Inflammatory macrophage treated with lipopolysaccharide for 1 hour (primary cell): Measurements from ENCODE around the gene GOLGA5.
"Not testable (repeated sequence)": the region's sequence is repeated elsewhere in the genome, so short reads cannot be mapped to it uniquely, and the experiment has no call there.

Experiments used
- DNase-seq, 2 donors: peaks; one replicate each; pipeline ENCODE4 v3.0.0-alpha.2; 2020 to 2022

GOLGA5 gene

GRCh38 chr14:92832137-92832700 is 38.1 kb downstream of the GOLGA5 start:
- DNase-seq = no peak

DNA sequence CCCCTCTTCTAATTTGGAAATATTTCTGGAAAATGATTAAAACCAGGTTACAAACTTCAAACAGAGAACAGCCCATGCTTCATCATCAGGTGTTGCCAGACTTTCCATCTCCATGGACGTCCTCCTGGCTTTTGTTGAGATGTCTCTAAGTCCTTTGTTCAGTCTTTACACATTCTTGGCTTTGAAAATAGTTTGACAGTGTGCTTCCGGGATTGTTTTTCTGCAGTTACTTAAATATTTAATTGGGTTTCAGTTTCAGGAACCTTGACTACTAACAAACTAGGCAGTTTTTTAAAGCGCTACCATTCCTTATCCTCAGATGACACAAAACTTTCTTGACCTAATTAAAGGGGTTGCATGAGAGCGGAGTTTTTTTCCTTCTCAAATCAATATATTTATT is 47.8 kb downstream of the GOLGA5 start:
- no peak for DNase-seq

- DNase-seq = peak; percentile 38 to 70
Observed at GRCh38 chr14:92844204-92844603, 50.1 kb downstream of the GOLGA5 start.

DNA sequence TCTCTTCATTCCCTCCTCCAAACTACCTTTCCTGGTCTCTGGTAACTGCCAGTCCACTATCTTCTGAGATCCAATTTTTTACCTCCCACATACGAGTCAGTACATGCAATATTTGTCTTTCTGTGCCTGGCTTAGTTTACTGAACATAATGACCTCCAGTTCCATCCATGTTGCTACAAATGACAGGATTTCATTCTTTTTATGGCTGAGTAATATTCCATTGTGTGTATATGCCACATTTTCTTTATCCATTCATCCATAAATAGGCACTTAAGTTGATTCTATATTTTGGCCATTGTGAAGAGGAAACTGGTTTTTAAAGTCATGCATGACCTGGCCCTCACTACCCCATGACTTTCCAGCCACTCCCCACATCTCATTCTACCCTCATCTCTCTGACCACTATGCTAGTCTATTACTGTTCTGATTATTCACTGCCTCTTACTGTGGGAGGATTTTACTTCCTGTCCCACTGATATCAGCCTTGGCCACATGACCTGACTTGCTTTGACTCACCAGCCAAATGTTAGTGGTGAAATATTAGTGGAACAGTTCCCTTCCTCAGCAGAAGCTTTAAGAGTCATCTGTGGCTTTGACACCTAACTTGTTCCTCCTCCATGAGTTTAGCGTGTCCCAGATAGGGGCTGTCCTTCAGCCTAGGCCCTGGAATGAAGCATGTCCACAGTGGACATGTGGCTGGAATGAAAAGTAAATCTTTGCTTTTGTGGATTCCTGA is 52.2 kb downstream of the GOLGA5 start:
- peak; percentile 89 to 100 for DNase-seq

DNA sequence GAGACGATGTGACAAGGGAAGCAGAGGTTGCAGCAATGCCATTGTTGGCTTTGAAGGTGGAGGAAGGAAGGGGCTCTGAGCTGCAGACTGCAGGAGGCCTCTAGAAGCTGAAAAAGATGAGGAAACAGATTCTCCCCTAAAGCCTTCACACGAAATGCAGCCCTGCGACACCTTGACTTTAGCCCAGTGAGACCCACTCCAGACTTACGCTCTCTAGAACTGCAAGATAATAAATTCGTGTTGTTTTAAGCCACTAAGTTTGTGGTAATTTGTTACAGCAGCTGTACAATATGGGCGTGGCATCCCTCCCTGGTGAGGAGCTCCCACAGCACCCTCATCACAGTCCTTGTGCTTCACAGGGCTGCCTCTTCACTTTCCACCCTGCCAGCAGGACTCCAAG is 53.2 kb downstream of the GOLGA5 start:
- peak in 1 of 2 donors; percentile 14 for DNase-seq

DNA sequence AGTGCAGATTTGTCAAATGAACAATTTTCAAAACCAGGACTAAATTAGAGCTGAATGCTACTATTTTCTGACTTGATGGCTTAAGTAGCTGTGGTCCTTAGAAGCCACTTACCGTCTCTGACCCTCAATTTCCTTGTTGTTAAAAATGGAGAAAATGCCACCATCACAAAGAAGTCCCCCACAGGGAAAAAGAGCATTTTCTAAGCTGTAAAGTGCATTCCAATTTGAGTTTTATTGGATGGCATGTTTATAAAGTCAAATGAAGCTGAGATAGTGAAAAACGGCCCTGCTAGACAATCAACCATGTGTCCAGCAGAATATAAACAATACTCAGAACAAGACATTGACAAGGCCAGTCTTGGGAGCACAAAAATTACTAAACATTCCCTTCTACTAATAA is 53.6 kb downstream of the GOLGA5 start:
- no peak for DNase-seq

DNA sequence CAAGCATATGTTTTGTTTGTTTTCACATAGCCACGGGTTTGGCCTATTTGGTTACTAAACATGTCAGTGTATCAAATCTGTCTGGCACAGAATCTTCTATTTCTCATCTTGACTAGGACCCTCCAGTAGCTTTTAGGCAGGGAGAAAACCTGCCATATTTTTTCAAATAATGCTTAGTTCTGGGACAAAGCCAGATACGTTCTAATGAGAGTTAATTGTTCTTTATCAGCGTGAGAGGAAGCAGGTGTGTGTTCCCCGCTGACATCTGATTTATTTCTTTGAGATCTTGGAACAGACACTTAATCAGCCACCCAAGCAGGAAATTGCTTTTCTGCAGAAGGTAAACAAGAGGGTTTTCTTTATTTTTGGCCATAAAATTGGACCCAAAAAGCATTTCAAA is 54.8 kb downstream of the GOLGA5 start:
- no peak for DNase-seq

DNA sequence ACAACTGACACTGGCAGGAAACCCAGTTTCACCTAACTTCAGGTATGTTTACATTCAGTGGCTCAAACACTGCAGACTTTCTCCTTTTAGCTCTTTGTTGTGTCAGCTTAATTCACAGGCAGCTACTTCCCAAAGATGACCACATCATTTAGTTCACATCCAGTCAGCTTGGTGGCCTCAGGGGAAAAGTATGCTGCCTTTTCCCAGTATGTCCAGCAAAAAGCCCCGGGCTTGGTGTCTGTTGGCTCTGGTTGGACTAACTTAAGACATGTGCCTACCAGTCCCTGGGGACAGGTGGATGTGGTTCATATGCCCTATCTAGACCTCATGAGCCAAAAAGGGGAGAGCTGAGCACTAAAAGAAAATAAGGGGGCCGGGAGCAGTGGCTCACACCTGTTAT is 56.4 kb downstream of the GOLGA5 start:
- DNase-seq = no peak

- DNase-seq = not testable (repeated sequence)
Observed at GRCh38 chr14:92853136-92853535, 59.0 kb downstream of the GOLGA5 start.

DNA sequence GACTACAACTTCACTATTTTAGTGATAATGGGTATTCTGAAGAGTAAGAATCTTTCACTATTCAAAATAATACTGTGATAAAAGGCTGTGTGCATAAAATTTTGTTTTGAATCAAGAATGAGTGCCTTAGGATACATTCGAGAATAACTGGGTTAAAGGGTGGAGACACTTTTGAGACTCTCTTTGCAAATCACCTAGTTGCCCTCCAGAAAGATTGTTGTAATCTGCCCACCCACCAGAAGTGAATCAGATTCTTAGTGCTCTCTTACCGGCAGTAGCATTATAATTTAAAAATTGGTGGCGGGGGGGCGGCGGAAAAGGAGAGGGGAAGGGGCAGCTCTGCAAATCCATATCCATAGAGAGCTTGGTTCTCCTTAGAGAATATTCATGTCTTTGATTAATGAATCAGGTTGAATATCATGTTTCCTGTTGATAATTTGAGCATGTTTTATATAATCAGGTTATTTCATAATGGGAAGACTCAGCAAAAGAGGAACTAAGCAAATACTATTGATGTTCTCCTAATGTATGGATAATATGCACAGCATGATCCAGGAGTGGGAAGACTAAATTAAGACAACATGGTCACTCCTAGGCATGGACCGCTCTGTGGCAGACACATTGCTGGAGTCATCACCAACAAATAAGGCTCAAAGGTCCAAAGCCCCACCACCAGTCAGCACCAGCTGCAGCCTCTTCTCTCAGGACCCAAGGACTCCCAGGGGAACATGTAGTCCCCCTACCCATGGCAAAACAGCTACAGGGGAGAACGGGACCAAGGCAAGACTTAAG is 66.1 kb downstream of the GOLGA5 start:
- DNase-seq = no peak

- peak; percentile 72 to 94 for DNase-seq
Observed at GRCh38 chr14:92861856-92862745, 68.0 kb downstream of the GOLGA5 start.

GRCh38 chr14:92863286-92864080 is 69.4 kb downstream of the GOLGA5 start:
- DNase-seq = peak in 1 of 2 donors; percentile 35

- no peak for DNase-seq
Observed at GRCh38 chr14:92865674-92866073, 71.6 kb downstream of the GOLGA5 start.

- DNase-seq = no peak
Observed at GRCh38 chr14:92866181-92866752, 72.2 kb downstream of the GOLGA5 start.

DNA sequence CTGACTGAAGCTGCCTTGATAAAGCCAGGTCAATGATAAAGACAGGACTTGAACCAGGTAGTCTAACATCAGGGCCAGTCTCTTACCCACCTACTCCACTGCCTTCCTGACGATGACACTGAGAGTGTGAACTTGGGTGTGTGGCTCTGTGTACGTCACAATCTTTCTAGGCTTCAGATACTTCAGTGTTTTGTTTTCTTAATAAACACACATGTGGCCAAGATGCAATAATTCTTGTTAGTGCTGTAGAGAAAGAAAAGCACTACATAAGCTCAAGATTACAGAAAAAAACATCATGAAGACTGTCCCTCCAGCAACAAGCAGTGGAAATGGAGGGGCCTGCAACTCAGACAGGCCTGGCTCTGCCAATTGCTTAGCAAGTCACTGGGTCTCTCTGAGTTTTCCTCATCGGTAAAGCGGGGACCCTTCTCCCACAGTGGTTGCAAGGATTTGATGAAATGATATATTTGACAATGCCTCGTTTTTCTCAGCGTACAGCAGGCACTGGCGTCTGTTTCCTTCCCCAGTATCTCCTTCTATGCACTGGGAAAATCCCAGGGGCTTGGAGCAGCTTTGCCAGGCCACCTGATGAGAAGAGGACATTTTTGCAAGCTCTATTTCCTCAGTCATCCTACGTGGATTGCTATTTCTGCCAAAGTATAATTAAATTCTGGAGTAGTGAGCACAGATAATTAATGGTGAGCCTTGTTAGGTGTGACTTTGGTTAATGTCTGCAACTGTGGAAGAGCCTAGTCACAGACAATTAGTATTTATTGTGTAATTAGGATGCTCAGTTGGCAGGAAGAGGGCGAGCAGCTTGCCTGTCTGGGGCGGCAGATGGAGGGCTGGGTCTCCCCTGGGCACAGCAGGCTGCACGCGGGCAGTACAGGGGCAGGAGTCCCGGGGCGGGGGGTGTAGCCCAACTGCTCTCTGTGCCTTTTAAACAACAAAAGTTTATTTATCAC is 73.1 kb downstream of the GOLGA5 start:
- no peak for DNase-seq

- DNase-seq = no peak
Observed at GRCh38 chr14:92874962-92875661, 81.0 kb downstream of the GOLGA5 start.

DNA sequence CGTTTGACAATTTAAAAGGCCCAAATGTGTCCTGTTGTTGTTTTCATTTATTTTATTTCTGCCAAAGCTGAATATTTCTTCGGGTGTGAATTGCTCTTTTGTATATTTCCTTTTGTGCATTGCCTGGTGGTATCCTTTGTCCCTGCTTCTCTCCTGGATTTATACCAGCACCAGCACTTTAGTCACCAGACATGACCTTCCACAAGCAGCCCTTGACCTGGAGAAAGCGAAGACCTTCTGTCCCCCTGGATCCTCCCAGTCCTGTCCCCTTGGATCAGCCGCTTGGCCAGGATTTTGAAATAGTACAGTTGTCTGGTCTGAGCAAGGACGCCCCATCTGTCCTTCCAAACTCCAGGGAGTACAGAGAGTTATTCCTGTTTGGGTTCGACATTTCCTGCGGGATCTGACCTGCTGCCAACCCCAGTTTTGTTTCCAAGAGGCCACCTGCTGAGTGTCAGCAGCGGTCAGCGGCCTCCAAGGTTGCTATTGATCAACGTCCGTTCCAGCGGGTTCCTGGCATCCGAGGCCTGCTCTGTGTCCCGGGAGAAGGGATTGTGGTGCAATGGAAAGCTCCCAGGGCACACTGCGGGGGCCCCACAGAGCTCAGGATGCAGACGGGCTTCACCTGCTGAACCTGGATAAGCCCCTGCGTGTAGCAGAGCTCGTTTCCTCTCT is 83.8 kb downstream of the GOLGA5 start:
- no peak for DNase-seq

GRCh38 chr14:92880351-92880750 is 86.2 kb downstream of the GOLGA5 start:
- no peak for DNase-seq

DNA sequence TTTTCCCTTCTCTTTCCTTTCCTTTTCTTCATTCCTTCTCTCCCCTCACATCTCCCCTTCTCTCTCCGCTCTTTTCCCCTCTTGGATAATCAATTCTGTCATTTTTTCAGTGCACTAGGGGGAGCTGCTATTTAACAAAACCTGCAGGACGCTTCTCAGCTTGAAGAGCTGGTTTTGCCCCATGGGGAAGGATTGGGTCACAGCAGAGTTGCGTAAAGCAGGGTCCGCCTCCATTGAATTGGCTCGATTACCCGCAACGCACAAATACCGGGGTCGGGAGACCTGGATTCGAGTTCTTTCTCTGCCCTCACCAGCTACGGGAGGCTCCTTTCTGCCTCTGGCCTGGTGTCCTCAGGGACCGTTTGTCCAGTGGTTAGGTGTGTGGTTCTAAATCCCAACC is 86.7 kb downstream of the GOLGA5 start:
- DNase-seq = peak; percentile 47 to 53
